ENCODE results near the gene OGFOD1. TPM values are rescaled to one million over a fixed set of nuclear protein-coding genes. Genes with fewer than 3 reads are reported as not detected.

Gene OGFOD1
- total and polyA plus RNA-seq, 10 of the 15 experiments (the other 5 are each of a cell fraction or from before 2014, with no cell fraction given): 31.4 to 119 (median 51.6) TPM

- ChIA-PET POLR2A (interaction anchor here (0.8 to 2.6 kb wide), 2 partner anchors 10 to 29 kb away, joined by 6 to 8 read pairs; partner anchors contain the start of genes NUDT21 and OGFOD1), CTCF (interaction anchor here (1.7 kb wide), 1 partner anchor 13 kb away, joined by 5 read pairs; no protein-coding TSS in a partner anchor), SMC1A (ENCODE audit: uncharacterized antibody, unreplicated experiment) (interaction anchor here (0.6 to 1.3 kb wide), 3 partner anchors 21 to 31 kb away, joined by 3 to 4 read pairs (median 3); partner anchors contain the start of genes NUDT21 and OGFOD1), RAD21 (ENCODE audit: unreplicated experiment) (interaction anchor here (1.0 to 1.4 kb wide), 3 partner anchors 8 to 479 kb away, joined by 3 to 6 read pairs (median 3); partner anchors contain the start of genes NUDT21 and OGFOD1)
- intact Hi-C loops (cut with micrococcal nuclease; ENCODE audit: unreplicated experiment): loop anchor here (2.0 kb wide), 1 partner anchor 27 kb away; no protein-coding TSS in a partner anchor
- FAIRE-seq: no peak
- peak; percentile 11 for ATAC-seq
- peak overlapping the region; percentile 78 for H3K4me3 ChIP-seq
- no peak overlapping the region; the same call in none of the 2 replicates for H2AFZ ChIP-seq (ENCODE audit: control insufficient read depth, low read depth, low read length)
- peak overlapping the region; percentile 89 for H3K9ac ChIP-seq (ENCODE audit: control insufficient read depth, insufficient read depth, low read length)
- H3K27me3 ChIP-seq (replicated peaks in 1 of 2; ENCODE audit: control insufficient read depth in 2 of 2, insufficient read depth in 2 of 2, low read length in 1 of 2): no peaks in the 10 kb centered on the region
- H3K36me3 ChIP-seq (ENCODE audit: control insufficient read depth in 2 of 2, insufficient read depth in 2 of 2, low read length in 1 of 2): no peaks in the 10 kb centered on the region
- WGBS (ENCODE audit: insufficient coverage, insufficient replicate concordance, low lambda C conversion rate, missing lambda C conversion rate): 4% methylated on average over 5 of the region's 5 CpGs
- H4K20me1 ChIP-seq (ENCODE audit: control insufficient read depth, insufficient read depth): no peaks in the 10 kb centered on the region
- BruUV-seq (replicated peaks): no TSS peak
- H3K79me2 ChIP-seq (ENCODE audit: control insufficient read depth, insufficient read depth, low read length): peaks cover 73% of the 10 kb centered on the region
- H3K27ac ChIP-seq (ENCODE audit: control insufficient read depth, insufficient read depth): peak overlapping the region; percentile 60
- H3K4me1 ChIP-seq (ENCODE audit: control insufficient read depth, insufficient read depth, low read length): peaks cover 12% of the 10 kb centered on the region
- DNase-seq (ENCODE audit: low read depth, low spot score): no peak
- H3K4me2 ChIP-seq (ENCODE audit: control insufficient read depth, insufficient read depth): peak overlapping the region; percentile 95
- in situ Hi-C loops (cut with MboI): no loop called here
- H3K9me3 ChIP-seq (replicated peaks; ENCODE audit: control insufficient read depth, insufficient read depth, low read length): no peaks in the 10 kb centered on the region
- TF ChIP-seq STAT1 (conservative IDR thresholded peaks at IDR 0.05) (no peak), ASH2L (IDR thresholded peaks at IDR 0.05; ENCODE audit: borderline replicate concordance, low read depth) (no peak), ATF7 (IDR thresholded peaks at IDR 0.05; ENCODE audit: low read depth) (peak; percentile 16; the same call in 1 of the 2 replicates), POLR2AphosphoS2 (IDR thresholded peaks at IDR 0.05; ENCODE audit: low read depth, low read length) (no peak), RAD21 (IDR thresholded peaks at IDR 0.05; ENCODE audit: insufficient read depth, low read depth, low read length) (no peak), RFX5 (IDR thresholded peaks at IDR 0.05; ENCODE audit: low read depth, low read length) (no peak), TCF3 (IDR thresholded peaks at IDR 0.05; ENCODE audit: borderline replicate concordance, insufficient read depth, low read depth, low read length) (no peak), RB1 (IDR thresholded peaks at IDR 0.05; ENCODE audit: borderline replicate concordance) (no peak), BCLAF1 (IDR thresholded peaks at IDR 0.05) (no peak), BRCA1 (IDR thresholded peaks at IDR 0.05; ENCODE audit: low read depth, low read length) (no peak), NFIC (IDR thresholded peaks at IDR 0.05; ENCODE audit: low read depth, low read length) (0 out of 2 replicates have a peak, but pooled peaks have one; percentile 7), CREM (IDR thresholded peaks at IDR 0.05; ENCODE audit: low read depth) (no peak), SP1 (IDR thresholded peaks at IDR 0.05; ENCODE audit: low read depth, low read length) (no peak), ELK1 (IDR thresholded peaks at IDR 0.05; ENCODE audit: low read depth, low read length) (no peak), USF1 (IDR thresholded peaks at IDR 0.05; ENCODE audit: borderline replicate concordance, extremely low read length, insufficient read depth, low read depth, low read length) (no peak), NFYB (IDR thresholded peaks at IDR 0.05; ENCODE audit: insufficient read depth, low read depth, low read length) (no peak), NFXL1 (IDR thresholded peaks at IDR 0.05; ENCODE audit: borderline replicate concordance) (no peak), PKNOX1 (IDR thresholded peaks at IDR 0.05) (no peak)
These were observed 29.2 kb upstream of the OGFOD1 start for GRCh38 chr16:56421976-56422669.

Data from GM12878 (cell line).